NCI-H146 (cell line): ENCODE measurements around the gene DDX54.

Experiments used
- DNase-seq: peaks from one replicate; lab custom pipeline; 2025; lab: John Stamatoyannopoulos, UW

The DDX54 gene, protein sequence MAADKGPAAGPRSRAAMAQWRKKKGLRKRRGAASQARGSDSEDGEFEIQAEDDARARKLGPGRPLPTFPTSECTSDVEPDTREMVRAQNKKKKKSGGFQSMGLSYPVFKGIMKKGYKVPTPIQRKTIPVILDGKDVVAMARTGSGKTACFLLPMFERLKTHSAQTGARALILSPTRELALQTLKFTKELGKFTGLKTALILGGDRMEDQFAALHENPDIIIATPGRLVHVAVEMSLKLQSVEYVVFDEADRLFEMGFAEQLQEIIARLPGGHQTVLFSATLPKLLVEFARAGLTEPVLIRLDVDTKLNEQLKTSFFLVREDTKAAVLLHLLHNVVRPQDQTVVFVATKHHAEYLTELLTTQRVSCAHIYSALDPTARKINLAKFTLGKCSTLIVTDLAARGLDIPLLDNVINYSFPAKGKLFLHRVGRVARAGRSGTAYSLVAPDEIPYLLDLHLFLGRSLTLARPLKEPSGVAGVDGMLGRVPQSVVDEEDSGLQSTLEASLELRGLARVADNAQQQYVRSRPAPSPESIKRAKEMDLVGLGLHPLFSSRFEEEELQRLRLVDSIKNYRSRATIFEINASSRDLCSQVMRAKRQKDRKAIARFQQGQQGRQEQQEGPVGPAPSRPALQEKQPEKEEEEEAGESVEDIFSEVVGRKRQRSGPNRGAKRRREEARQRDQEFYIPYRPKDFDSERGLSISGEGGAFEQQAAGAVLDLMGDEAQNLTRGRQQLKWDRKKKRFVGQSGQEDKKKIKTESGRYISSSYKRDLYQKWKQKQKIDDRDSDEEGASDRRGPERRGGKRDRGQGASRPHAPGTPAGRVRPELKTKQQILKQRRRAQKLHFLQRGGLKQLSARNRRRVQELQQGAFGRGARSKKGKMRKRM

DNA sequence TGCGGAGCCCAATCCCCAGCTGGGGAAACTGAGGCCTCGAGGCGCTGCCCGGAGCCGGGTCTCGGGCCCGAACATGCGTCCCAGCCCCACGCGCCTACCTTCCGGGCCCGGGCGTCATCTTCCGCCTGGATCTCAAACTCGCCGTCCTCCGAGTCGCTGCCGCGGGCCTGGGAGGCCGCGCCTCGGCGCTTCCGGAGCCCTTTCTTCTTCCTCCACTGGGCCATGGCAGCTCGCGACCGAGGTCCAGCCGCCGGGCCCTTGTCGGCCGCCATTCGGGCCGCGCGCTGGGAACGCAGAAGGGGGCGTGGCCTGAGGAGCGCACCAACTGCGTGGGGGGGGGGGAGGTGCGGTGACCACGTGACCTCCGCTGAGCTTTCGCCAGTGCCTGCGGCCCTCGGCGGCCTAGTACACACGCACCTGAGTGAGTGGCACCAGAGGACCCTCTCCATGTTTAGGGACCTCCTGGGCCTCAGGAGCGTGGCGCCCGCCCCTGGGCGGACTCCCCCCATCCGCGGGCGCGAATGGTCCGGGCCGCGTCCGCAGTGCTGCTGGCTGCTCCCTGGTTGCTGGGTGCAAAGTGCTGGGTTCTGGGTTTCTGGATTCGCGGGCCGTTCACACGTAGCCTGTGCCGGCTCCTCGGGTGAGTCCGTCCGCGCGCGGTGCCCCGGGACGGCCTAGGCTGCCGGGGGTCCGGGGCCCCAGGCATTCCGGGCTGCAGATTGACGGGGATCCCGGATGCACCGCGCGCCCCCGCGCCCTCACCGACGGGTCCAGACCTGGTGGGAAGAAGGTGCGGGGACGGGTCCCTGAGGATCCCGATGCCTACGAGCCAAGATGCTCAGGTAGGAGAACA, at the start of gene DDX54, which contains the start of gene RITA1:
TSS of gene DDX54 (minus strand) at position 299 of the 853 bp plus-strand sequence. CDS start at position 272, 27 bp downstream.
TSS of gene RITA1 (plus strand) at position 542 of the 853 bp plus-strand sequence. CDS start 1,026 bp downstream, outside the sequence.
- DNase-seq: peak; percentile 89

GRCh38 chr12:113234483-113234882, 49.2 kb upstream of the DDX54 start:
- no peak for DNase-seq

DNA sequence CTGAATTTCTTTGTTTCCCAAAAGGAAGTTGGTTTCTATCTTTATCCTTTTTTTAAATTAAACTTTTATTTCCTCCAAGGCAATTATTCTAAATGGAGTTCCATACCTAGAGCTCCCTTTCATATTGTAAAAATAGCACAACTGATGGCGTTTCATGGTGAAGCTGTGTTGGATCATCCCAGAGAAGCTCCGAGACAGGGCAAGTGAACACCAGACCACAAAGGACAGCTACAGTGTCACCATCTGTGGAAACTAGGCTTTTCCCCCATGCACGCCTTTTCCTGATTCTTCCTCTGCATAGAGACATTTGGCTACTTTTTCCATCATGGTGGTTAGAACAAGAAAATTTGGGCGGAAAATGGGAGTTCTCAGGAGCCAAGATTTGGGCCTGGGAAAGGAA, 48.7 kb upstream of the DDX54 start:
- DNase-seq: no peak

DNA sequence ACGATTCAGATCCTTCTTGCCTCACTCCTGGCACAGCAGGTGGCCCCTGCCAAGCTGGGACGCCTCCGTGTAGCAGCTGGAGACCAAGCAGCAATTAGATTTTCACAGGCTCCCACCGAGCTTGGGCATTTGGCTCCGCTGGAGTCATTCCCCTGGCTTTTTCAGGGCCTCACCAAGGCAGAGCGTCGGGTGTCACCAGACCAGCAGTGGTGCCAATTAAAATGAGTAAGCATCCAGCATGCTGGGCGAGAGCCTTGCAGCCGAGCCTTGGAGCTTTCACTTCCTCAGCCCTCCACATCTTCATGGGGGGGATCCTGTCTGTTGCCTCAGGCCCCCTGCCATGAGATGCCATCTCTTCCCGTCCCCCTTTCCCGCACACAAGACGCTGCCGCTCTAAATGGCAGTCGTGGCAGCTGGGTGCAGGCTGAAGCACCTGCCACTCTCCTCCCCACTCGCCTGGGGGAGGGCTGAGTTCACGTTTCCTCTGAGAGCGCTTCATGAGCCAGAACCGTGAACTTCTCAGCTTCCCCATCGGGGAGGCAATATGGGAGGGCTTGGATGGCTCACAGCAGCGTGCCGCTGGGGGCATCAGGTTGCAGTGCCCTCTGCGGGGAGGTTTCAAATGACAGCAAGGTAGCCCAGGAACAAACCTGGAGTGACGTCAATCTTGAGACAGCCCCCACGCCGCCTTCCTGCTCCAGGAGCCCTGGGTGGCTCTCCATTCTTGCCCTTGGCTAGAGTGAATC, 47.7 kb upstream of the DDX54 start:
- DNase-seq: peak; percentile 87

DNA sequence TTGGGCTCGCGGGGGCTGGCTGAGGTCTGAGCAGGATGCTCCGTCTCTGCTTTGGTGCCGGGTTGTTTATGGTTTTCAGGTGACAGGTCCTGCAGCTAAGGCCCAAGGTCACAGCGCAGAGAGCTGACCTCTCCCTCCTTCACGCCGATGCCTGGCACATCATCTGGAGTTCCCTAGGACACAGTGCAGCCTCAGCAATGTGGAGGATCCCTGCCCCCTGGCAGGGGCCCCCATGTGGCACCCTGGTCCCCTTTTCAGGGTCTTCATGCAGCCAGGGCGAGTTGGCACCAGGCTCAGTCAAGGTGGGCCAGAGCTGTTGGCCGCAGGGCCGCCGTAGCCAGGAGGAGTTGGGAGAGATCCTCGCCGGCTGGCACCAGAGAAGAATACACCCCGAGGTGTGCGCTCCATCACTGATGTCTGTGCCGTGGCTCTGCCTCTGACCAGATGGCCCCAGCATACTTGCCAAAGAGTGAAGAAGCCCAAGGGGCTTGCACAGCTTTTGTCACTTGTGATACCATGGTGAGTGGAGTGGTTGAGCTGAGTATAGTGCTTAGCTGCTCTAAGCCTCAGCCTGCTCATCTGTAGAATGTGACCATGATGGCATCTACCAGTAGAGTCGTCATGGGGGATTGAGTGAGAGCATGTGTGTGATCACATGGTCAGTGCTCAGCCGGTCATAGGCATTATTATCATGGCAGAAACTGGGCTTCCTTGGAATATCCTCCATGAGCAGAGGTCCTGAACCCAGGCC, 47.0 kb upstream of the DDX54 start:
- no peak for DNase-seq

GRCh38 chr12:113231235-113232088, 46.2 kb upstream of the DDX54 start:
- DNase-seq: no peak

GRCh38 chr12:113230315-113231234, 45.3 kb upstream of the DDX54 start:
- no peak for DNase-seq

- DNase-seq: no peak
Observed at GRCh38 chr12:113228394-113229028, 43.2 kb upstream of the DDX54 start.

DNA sequence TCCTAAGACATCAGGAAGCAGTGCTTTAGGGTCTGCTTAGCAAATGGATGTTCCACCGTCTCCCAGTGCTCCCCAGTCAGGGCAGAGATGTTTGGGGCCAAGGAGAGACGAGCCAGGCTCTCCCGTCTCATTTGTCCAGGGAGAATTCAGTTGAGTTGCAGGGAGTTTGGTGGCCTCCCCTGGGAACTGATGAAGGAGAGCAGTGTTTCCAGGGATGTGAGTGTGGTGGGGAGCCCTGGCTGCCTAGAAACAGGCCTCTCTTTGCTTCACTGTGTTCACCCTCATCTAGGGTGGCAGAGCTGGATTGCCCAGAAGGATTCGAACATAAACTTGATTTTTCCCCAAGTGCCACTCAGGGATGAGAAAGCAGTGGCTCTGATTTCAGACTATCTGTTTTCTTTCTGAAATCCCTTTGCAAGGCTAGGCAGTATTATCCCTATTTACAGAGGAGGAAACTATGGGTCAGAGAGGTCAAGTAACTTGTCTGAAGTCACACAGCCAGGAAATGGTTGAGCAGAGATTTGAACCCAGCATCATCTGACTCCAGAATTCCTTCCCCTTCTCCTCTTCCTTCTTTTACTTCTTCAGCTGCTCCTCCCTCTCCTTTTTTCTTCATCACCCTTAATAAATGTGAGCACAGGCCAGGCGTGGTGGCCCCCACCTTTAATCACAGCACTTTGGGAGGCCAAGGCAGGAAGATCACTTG, 42.6 kb upstream of the DDX54 start:
- no peak for DNase-seq

GRCh38 chr12:113226696-113227568, 41.7 kb upstream of the DDX54 start:
- DNase-seq: no peak

GRCh38 chr12:113224955-113225354, 39.7 kb upstream of the DDX54 start:
- no peak for DNase-seq

DNA sequence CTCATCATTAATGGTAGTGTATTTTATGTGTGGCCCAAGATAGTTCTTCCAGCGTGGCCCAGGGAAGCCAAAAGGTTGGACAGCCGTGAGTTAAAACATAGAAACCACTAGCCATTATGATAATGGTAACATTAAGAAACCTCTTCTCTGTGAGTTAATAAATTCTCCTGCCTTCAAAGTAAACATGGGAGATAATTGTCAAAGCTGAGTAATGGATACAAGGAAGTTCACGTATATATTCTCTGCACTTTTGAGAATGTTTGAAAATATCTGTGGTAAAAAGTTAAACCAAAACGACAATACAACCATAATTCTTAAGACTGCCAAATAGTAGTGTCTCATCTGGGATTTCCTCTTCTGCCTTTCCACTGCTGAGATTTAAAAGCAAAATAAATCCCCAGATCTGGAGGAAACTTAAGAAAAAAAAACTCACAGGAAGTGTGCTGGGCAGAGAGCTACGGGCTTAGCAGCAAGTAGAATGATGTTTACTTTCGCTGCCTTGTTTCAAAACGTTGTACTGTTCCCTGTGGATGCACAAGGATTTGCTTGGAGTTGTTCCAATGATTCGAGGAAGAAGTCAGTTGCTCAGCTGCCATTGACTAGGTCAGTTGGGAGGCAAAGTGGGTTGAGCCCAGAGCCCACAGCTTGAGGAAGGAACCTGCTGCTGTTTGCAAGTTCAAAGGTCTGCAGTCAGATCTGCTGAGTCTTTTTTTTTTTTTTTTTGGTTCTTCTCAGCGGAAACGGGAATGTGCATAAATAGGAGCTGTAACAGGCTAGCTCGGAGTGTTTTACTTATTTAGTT, 37.7 kb upstream of the DDX54 start:
- peak; percentile 57 for DNase-seq

GRCh38 chr12:113221997-113222729, 36.9 kb upstream of the DDX54 start:
- DNase-seq: no peak

- DNase-seq: peak; percentile 100
Observed at GRCh38 chr12:113221181-113221996, 36.1 kb upstream of the DDX54 start, which contains the start of gene TPCN1. TPCN1 (plus strand) TSS chr12:113221464; CDS start chr12:113226853, 5,389 bp downstream.
